GM18526 (cell line): ENCODE results near the gene MAP3K2.

Experiments used
- POLR2A ChIP-seq: IDR thresholded peaks from 3 replicates; pipeline ENCODE4 v1.6.1; 2011; ENCODE audit not compliant: insufficient read length; ENCODE audit errors: extremely low read depth

The MAP3K2 gene

DNA sequence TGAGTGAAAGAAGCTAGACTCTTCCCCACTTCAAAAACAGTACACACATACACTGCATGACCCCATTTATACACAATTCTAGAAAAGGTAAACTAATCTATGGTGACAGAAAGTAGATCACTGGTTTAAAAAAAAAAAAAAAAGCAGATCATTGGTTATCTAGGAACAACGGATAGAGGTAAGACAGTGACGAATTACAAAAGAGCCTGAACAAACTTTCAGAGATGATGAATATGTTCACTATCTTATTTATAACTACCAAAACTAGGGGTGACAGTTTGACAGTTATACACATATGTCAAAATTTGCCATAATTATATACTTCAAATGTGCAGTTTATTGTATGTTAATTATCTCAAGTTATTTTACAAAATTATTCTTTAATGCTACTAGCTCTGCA is 27.5 kb downstream of the MAP3K2 start:
- no peak for TF ChIP-seq POLR2A

GRCh38 chr2:127359520-127359919 is 28.3 kb downstream of the MAP3K2 start:
- TF ChIP-seq POLR2A, result no peak

DNA sequence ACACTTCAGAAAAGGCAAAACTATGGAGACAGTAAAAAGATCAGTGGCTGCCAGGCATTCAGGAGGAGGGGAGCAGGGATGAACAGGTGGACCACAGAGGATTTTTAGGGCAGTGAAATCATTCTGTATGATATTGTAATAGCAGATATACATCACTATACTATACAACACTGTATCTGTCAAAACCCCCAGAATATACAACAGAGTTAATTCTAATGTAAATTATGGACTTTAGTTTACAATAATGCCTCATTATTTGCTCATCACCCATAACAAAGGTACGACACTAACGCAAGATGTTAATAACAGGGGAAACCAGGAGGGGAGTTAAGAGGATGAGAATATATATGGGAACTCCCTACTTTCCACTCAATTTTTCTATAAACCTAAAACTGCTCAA is 28.8 kb downstream of the MAP3K2 start:
- TF ChIP-seq POLR2A, result no peak

- no peak for TF ChIP-seq POLR2A
Observed at GRCh38 chr2:127358044-127358443, 29.7 kb downstream of the MAP3K2 start.

DNA sequence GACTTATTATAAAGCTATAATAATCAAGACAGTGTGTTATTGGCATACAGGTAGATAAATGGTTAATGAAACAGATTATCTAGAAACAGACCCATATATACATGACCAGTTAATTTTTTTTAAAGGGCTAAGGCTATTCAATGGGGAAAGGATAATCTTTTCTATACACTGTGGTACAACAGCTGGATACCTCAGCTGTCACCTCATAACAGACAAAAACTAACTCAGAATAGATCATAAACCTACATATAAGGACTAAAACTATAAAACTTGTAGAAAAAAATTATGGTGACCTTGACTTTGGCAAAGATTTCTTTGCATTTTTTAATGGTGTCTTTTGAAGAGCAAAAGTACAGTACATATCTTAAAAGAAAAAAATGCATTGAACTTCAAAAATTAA is 30.2 kb downstream of the MAP3K2 start:
- TF ChIP-seq POLR2A, result no peak

GRCh38 chr2:127356531-127356930 is 31.2 kb downstream of the MAP3K2 start:
- no peak for TF ChIP-seq POLR2A

- TF ChIP-seq POLR2A, result no peak
Observed at GRCh38 chr2:127355407-127356008, 32.3 kb downstream of the MAP3K2 start.

GRCh38 chr2:127351603-127352002 is 36.2 kb downstream of the MAP3K2 start:
- TF ChIP-seq POLR2A, result no peak

GRCh38 chr2:127348426-127349000 is 39.3 kb downstream of the MAP3K2 start:
- no peak for TF ChIP-seq POLR2A

- TF ChIP-seq POLR2A, result no peak
Observed at GRCh38 chr2:127347734-127348392, 39.9 kb downstream of the MAP3K2 start.

DNA sequence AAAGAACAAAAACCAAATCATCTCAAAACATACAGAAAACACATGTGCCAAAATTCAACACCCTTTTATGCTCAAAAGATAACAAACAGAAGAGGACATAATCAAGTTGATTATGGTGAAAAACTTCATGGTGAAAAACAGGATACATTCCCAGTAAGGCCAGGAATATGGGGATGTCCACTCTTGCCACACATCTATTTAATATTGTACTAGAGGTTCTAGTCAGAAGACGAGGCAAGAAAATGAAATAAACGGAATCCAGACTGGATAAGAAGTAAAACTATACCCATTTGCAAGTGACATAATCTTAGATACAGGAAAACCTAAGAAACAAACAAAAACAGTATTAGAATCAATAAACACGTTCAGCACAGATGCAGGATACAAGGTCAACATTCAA is 40.8 kb downstream of the MAP3K2 start:
- TF ChIP-seq POLR2A, result no peak

DNA sequence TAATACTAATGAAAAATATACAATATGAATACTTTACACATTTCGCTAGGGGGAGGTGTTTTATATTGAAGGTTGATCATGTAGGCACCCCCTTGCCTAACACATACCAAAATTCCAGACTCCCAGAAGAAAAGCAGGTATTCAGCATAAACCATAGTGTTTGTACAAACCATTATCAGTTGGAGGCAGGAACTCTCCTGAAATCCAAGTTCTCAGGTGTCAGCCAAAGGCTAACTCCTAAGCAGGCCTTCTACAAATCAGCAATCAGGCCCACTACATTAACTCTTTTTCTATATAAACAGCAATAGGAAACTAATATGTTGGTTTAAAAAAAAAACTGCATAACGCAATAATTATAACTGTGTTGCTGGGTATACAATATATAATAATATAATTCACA is 44.5 kb downstream of the MAP3K2 start:
- no peak for TF ChIP-seq POLR2A

DNA sequence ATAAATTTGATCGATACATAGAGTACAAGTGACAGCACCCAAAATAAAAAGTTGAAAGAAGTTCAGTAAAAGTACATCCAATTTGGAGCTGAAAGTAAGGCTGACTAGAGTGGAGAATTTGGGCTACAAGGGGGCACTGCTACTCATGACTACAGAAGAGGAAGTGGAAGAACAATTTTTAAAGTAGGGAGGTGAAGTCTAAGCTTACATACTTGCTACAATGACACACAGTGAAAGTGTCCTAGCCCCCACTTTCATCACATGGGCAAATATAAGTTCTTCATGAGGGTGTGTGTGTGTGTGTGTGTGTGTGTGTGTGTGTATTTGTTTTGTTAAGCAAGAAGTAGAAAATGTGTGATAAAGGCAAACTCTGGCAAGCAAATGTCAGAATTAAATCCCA is 45.7 kb downstream of the MAP3K2 start:
- no peak for TF ChIP-seq POLR2A

GRCh38 chr2:127332335-127332734 is 55.4 kb downstream of the MAP3K2 start:
- no peak for TF ChIP-seq POLR2A

GRCh38 chr2:127330753-127331152 is 57.0 kb downstream of the MAP3K2 start:
- no peak for TF ChIP-seq POLR2A

DNA sequence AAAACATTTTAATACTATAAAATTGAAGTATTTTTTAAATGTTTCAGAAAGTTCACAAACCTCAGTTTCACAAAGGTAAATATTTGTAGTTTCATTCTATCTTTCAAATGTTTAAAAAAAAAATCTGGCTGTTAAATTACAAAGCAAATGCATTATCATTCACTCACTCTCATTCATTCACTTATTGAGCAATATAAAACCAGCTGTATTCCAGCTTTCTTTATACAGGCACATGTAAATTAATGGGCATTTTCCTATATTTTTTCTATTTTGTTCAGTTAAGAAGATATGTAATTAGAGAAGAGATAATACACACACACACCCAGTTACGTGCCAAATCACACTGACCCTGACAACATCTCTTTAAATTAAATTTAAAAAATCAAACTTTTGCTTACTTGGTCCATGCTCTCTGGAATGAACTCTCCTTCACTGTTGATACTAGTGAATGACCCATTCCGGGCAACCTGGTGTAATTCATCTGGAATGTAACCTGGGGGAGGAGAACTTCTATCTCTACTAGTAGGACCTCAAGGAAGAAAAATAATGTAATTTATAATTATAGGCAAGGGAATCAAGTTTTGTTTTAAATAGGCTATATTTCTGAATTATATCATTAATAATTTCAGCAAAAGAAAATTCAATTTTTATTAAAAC is 61.4 kb downstream of the MAP3K2 start:
- no peak for TF ChIP-seq POLR2A
